IPS DF 4.7 (cell line): Measurements from ENCODE around the gene NGRN.
"Not testable (repeated sequence)": the region's sequence is repeated elsewhere in the genome, so short reads cannot be mapped to it uniquely, and the experiment has no call there.

ENCODE experiments used
- DNase-seq: peaks from one replicate; pipeline ENCODE4 v3.0.0-alpha.2; 2013; ENCODE audit warnings: low spot score; ENCODE audit errors: extremely low read depth

NGRN gene

DNA sequence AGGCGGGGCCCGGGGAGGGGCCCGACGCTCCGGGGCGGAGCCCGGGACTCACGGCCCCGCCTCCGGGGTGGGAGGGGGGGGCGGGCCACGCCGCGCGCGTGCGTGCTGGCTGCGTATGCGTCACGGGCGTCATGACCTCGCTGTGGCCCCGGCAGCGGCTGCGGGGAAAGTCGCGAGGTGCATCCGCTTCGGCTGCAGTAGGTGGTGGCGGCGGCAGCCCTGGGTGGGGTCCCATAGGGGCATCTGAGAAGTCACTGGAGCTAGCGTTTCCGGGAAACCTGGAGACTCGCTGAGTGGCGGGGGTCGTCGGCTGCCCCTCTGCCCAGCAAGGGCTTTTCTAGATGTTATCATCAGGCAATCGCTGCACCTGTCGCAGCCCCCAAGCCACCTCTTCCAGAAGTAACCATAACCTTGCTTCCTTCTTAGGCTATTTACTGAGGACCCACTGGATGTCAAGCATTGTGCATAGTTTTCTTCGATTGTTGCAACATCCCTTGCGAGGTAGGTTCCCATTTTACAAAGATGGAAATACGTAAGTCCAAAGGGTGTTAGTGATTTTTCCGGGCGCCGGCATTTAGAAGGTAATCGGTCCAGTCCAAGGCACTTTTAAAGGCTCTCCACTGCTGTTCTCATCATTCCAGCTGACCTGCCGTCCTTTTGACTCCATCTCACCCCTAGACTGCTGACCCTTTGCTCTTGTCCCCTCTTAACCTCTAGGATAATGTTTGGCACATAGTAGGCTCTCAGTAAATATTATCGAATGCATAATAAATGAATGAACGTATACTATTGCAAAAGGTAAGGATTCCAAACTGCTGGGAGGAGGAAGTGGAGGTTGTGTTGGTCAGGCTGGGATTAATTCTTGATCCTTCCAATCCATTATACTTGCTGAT, 31.1 kb upstream of the NGRN start, which contains the start of gene GDPGP1:
Gene GDPGP1, plus strand, starts transcription at position 114 of the 893 bp plus-strand sequence. CDS start 6,700 bp downstream, outside the sequence.
- DNase-seq, result no peak

DNA sequence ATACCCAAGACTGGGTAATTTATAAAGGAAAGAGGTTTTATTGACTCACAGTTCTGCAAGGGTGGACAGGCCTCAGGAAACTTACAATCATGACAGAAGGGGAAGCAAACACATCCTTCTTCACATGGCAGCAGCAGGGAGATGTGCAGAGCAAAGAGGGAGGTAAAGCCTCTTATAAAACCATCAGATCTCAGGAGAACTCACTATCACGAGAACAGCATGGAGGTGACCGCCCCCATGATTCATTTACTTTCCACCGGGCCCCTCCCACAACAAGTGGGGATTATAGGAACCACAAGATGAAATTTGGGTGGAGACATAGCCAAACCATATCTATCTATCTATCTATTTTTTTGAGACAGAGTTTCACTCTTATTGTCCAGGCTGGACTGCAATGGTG, 26.1 kb upstream of the NGRN start:
- DNase-seq, result no peak

DNA sequence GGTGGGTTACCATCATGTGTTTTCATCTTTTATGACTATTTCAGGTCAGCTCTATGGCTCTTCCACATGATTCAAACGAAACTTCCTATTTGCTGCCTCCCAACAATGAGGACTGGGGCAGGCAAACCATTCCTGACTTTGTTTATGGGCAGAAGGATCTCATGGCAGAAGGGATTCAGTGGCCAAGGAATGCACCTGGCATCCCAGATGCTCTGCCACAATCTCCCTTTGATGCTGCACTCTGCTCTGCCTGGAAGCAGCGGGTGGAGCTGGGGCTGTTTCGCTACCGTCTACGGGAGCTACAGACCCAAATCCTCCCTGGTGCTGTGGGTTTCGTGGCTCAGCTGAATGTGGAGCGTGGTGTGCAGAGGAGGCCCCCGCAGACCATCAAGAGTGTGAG, 24.6 kb upstream of the NGRN start:
- no peak for DNase-seq

DNA sequence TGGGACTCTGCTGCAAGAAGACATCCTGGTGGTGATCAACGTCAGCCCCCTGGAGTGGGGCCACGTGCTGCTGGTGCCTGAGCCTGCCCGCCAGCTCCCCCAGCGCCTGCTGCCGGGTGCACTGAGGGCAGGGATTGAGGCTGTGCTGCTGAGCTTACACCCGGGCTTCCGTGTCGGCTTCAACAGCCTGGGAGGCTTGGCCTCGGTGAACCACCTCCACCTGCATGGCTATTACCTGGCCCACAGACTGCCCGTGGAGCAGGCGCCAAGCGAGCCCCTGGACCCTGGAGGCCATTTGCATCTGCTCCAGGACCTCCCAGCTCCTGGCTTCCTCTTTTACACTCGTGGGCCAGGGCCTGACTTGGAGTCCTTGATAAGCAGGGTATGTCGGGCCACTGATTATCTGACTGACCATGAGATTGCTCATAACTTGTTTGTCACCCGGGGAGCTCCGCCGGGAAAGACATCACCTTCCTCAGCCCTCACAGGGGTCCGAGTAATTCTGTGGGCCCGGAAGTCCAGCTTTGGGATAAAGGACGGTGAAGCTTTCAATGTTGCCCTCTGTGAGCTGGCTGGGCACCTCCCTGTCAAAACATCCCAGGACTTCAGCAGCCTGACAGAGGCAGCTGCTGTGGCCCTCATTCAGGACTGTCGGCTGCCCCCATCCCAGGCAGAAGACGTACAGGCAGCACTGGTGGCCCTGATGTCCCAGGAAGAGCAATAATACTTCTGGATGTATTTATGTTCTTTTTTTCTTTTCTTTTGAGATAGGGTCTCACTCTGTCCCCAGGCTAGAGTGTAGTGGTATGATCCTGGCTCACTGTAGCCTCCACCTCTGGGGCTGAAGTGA, 23.9 kb upstream of the NGRN start:
- DNase-seq, result no peak

DNA sequence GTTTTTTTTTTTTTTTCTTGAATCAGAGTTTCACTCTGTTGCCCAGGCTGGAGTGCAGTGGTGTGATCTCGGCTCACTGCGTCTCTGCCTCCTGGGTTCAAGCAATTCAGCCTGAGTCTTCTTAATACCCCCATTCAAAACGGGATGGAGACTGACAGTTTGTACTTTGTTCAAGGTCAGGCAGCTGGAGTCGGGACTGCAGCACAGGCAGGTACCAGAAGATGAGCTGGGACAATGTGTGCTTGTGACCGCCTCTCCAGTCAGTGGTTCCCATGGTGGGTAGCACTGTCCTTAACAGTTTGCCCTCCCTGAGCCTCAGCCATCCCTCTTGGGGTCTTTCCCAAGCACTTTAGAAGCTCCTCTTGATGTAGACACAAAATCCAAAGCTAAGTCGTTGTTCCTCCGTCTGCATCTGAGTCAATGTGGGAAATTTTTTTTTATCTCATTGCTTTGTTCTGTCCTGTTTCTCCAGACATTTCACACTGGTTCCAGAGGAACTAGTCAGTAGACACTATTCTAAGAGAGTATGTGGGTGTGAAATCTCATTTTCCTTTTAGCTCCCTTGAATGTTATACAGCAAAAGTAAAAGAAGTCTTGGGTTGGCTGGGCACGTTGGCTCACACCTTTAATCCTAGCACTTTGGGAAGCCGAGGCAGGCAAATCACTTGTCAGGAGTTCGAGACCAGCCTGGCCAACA, 21.4 kb upstream of the NGRN start:
- no peak for DNase-seq

DNA sequence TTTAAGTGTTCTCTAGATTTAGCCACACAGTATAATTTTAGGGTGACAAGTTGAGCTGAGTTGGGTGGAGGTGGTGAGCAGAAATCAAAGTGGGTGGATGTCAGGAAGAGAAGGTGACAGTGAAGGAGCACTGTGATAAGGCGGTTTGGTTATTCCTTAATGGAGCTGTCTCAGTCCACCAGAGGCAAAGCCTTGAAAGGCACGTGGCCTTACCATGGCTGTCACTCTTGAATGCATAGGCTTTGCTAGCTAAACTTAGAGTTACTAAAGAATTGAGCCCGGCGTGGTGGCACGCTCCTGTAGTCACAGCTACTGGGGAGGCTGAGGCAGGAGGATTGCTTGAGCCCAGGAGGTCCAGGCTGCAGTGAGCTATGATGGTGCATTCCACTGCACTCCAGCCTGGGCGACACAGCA, 16.7 kb upstream of the NGRN start:
- no peak for DNase-seq

DNA sequence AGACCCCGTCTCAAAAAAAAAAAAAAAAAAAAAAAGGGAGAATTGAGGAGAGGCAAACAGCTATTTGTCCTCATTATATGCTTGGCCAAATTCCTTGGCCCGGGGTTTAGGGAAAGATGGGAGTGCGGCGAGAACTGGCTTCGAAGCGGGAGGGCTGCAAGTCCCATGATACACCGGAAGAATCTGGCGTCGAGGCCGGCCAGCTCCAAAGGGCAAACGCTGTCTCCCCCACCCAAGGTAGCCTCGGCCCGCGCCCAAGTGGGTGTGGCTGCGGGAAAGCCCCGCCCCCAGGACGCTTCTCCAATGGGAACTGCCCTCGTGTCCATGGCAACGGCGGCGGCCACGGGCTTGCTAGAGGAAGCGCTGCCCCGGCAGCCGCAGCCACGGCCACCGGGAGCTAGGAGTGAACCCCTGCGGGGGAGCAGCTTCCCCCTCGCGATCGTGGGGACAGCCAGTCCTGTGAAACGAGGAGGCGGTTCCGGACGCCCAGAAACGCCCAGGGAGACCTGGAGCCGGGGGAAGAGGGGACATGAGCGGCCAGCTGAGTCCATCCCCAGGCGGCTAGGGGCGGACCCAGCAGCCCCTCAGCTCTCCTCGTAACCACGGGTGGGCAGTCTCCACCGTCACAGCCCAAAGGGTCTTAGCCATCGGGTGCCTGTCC, 16.1 kb upstream of the NGRN start, which contains the start of gene TTLL13:
Gene TTLL13, plus strand, starts transcription at position 354 of the 661 bp plus-strand sequence. CDS start 1,075 bp downstream, outside the sequence.
- DNase-seq, result no peak

- DNase-seq, result no peak
Measured at GRCh38 chr15:90257776-90258175, 7.7 kb upstream of the NGRN start.

- DNase-seq, result no peak
Measured at GRCh38 chr15:90259524-90259923, 5.9 kb upstream of the NGRN start.

- DNase-seq, result not testable (repeated sequence)
Measured at GRCh38 chr15:90260731-90261130, 4.7 kb upstream of the NGRN start.

DNA sequence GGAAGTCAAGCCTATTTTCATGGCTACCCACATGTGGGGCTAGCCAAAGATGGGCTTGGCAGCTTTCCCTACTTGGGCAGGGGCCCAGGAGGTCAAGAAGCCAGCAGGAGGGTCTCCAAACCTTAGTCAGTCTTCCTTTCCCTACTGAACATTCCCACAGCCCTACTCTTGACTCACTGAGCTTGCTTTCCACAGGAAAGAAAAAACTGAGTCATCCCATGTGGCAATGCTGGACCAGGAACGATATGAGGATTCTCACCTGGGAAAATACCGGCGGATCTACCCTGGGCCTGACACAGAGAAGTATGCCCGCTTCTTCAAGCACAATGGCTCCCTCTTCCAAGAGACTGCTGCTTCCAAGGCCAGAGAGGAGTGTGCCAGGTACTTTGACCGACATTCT, 3.7 kb upstream of the NGRN start:
- no peak for DNase-seq

DNA sequence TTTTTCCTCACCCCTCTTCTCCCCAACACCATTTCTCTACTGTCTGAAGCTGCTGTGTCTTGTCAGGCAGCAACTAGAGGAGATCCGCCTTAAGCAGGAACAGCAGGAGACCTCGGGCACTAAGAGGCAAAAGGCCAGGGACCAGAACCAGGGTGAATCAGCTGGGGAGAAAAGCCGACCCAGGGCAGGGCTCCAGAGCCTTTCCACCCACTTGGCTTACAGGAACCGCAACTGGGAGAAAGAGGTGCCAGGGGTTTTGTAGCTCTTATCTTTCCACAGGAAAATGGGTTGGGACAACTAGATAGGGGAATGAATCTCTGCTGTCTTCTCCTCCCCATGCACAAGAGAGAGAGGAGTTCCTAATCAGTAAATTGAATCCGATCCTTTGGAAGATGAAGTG, 3.0 kb upstream of the NGRN start:
- no peak for DNase-seq

DNA sequence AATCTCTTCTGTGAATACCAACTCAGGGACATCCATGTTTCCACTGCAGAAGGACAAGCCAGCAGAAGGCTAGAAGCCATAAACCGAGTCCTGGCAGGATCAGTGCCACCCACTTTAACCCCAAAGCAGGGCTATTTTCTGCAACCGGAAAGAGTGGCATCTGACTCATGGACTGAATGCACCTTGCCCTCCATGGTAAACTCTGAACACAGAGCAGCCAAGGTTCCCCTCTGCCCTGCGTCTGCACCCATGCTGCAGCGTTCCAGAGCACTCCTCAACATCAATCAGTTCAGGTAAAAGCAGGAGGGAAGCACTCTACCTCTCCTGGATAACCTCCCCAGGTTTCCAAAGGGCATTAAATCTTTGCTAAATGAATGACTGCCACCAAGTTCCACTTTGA, 801 bp upstream of the NGRN start:
- DNase-seq, result no peak

DNA sequence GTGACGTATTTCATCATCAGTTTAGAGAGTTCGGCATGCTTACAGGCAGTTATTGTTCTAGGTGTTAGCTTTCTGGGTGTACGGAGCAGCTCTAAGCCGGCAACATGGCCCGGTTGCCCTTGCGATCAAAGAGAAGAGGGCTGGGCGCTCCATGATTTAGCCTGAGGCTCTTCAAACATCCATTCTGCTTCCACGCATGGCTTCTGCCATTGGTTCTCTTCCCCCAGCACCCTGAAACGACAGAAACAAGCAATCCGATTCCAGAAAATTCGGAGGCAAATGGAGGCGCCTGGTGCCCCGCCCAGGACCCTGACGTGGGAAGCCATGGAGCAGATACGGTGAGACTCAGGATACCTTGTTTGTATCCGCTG, 574 bp downstream of the NGRN start:
- DNase-seq, result no peak

- no peak for DNase-seq
Measured at GRCh38 chr15:90266485-90266884, 1.0 kb downstream of the NGRN start.

DNA sequence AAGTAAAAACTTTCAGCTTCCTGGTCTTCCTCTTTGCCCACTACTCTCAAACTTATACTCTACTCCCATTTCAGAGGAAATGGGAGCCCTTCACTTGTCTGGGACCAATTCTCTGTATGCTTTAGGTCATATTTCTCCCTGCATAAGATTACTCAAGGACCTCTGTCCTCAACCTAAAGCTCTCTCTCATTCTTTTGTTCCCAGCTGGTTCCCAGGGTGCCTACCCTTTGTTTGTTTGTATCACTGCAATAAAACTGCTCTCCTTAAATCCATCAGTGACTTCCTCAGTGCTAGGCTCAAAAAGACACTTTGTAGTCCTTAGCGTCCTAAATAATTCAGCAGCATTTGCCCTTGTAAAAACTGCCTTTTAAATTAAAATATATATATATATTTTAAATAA, 2.9 kb downstream of the NGRN start:
- no peak for DNase-seq

DNA sequence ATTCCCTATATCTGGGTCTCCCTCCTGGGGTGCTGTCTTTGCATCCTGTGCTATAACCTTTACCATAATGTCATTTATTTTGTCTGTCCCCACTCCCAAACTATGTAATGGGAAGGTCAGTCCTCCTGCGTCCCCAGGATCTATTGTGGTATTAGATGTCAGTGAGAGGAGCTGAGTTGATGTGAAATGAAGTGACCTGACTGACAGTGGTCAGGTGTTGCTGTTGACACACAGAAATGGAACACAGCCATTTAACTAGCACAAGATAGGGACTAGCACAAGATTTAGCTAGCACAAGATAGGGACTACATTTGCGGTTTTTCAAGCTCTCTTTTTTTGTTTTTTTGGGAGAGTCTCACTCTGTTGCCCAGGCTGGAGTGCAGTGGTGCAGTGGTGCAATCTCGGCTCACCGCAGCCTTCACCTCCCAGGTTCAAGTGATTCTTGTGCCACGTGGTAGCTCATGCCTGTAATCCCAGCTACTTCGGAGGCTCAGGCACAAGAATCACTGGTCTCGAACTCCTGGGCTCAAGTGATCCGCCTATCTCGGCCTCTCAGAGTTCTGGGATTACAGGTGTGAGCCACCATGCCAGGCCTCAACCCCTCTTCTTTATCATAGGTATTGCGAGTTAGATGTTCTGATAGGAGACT, 5.2 kb downstream of the NGRN start:
- no peak for DNase-seq

DNA sequence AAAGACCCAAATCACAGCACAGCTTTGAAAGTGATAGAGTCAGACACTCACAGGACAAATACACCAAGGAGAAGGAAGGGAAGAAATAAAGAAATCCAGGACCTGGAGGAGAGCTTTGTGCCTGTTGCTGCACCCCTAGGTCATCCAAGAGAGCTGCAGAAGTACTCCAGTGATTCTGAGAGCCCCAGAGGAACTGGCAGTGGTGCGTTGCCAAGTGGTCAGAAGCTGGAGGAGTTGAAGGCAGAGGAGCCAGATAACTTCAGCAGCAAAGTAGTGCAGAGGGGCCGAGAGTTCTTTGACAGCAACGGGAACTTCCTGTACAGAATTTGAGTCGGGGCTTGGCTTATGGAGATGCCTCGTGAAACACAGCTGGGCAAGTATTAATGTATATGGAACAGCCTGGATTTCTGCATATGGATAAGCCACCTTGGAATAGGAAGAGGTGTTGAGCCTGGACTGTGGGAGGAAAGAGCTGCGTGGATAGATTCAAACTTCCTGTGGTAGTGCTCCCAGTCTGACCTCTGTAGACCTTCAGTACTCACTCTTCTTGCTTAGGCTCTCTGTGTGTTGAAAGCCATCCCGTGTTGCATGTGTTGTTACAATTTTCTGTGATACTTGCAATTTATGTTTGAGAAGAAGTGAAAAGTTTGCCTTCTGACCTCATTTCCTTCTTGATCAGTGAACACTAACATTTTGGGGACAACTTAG, 6.1 kb downstream of the NGRN start:
- no peak for DNase-seq

DNA sequence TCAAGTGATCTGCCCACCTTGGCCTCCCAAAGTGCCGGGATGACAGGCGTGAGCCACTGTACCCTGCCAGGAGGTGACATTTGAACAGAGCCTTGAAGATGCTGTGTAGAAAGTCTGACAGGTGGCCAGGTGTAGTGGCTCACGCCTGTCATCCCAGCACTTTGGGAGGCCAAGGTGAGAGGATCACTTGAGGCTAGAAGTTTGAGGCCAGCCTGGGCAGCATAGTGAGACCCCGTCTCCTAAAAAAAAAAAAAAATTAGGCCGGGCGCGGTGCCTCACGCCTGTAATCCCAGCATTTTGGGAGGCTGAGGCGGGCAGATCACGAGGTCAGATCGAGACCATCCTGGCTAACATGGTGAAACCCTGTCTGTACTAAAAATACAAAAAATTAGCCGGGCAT, 13.0 kb downstream of the NGRN start:
- DNase-seq, result not testable (repeated sequence)

GRCh38 chr15:90280743-90281142, 15.3 kb downstream of the NGRN start:
- not testable (repeated sequence) for DNase-seq
